ENCODE data around the gene PPP1R9B. TPM values are rescaled to one million over a fixed set of nuclear protein-coding genes. Genes with fewer than 3 reads are reported as not detected.

Gene PPP1R9B
- polyA plus RNA-seq, 1 donor, result 30.7 TPM

DNA sequence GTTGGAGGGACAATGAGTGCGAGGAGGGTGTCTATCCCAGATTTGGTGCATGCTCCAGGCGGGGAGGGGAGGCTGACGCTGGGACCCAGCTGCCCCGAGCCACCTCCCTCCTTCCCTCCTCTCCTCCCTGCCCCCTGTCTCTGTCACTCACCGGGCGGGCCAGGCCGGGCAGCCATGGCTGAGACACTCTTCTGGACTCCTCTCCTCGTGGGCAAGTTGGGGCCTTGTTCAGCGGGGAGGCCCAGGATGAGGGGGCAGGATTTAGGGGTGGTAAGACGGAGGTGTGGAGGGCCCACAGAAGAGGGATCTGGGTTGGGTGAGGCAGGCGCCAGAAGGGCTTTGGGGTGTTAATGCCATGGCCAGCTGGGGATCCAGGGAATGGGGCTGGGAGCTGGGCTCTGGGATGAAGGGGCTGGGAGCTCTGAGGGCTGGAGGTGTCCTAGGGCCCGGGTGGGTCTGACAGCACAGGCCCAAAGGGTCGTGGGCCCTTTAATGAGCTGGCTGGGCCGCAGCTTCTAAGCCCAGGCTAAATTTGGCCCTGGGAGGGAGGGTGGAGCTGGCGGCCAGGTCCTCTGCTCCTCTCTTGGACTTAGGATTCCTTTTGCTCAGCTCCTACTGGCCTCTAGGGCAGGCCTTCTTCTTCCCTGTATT is 15.5 kb upstream of the PPP1R9B start, which contains the start of gene SGCA:
Gene SGCA (plus strand): TSS at position 139 of the 651 bp plus-strand sequence. CDS start 36 bp downstream, at position 175.
- no peak within 1 kb of the TSS for H3K27ac ChIP-seq (ENCODE audit: low read length)
- H3K36me3 ChIP-seq (ENCODE audit: control insufficient read depth, insufficient read depth, low read length), result no peaks in the 10 kb centered on the region
- no peaks in the 10 kb centered on the region for H3K27me3 ChIP-seq (ENCODE audit: control insufficient read depth, insufficient read depth, low read length)
- peaks cover 3% of the 10 kb centered on the region for H3K4me1 ChIP-seq (ENCODE audit: control insufficient read depth, insufficient read depth, low read length)
- H3K9me3 ChIP-seq (ENCODE audit: control insufficient read depth, low read depth, low read length), result no peaks in the 10 kb centered on the region
- no peak within 1 kb of the TSS for H3K4me3 ChIP-seq (ENCODE audit: low read length)
- no CpG with 5 or more reads among the region's 15 CpGs for WGBS (ENCODE audit: insufficient coverage, low lambda C conversion rate)
- DNase-seq, result no peak

GRCh38 chr17:50165466-50165865 is 15.0 kb upstream of the PPP1R9B start:
- Histone ChIP-seq H3K4me1 (ENCODE audit: control insufficient read depth, insufficient read depth, low read length) (peaks cover 6% of the 10 kb centered on the region), H3K4me3 (ENCODE audit: low read length) (no peak overlapping the region), H3K27ac (ENCODE audit: low read length) (no peak overlapping the region), H3K27me3 (ENCODE audit: control insufficient read depth, insufficient read depth, low read length) (no peaks in the 10 kb centered on the region), H3K36me3 (ENCODE audit: control insufficient read depth, insufficient read depth, low read length) (no peaks in the 10 kb centered on the region), H3K9me3 (ENCODE audit: control insufficient read depth, low read depth, low read length) (no peaks in the 10 kb centered on the region)
- no CpG with 5 or more reads among the region's 3 CpGs for WGBS (ENCODE audit: insufficient coverage, low lambda C conversion rate)
- DNase-seq, result no peak

DNA sequence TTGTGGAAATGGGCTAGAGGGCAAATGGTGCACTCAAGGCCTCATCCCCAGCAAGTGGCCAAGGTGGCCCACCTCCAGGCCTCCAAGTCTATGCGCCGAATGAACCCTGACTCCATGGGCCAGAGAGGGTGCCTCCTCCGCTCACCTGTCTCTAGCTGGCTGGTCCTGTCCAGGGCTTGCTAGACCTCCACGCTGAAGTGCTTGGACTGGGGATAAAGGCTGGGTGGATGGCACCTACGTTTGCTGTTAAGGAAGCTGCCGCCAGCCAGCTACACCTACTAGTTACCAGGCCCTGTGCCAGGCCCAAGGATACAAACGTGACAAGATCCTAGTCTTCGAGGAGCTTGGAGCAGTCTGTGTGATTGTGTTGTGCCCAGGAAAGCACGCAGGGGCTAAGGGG is 14.6 kb upstream of the PPP1R9B start:
- no peaks in the 10 kb centered on the region for H3K9me3 ChIP-seq (ENCODE audit: control insufficient read depth, low read depth, low read length)
- H3K27me3 ChIP-seq (ENCODE audit: control insufficient read depth, insufficient read depth, low read length), result no peaks in the 10 kb centered on the region
- no peak for DNase-seq
- H3K36me3 ChIP-seq (ENCODE audit: control insufficient read depth, insufficient read depth, low read length), result no peaks in the 10 kb centered on the region
- no peak overlapping the region for H3K4me3 ChIP-seq (ENCODE audit: low read length)
- H3K4me1 ChIP-seq (ENCODE audit: control insufficient read depth, insufficient read depth, low read length), result peaks cover 6% of the 10 kb centered on the region
- WGBS (ENCODE audit: insufficient coverage, low lambda C conversion rate), result no CpG with 5 or more reads among the region's 9 CpGs
- H3K27ac ChIP-seq (ENCODE audit: low read length), result no peak overlapping the region

DNA sequence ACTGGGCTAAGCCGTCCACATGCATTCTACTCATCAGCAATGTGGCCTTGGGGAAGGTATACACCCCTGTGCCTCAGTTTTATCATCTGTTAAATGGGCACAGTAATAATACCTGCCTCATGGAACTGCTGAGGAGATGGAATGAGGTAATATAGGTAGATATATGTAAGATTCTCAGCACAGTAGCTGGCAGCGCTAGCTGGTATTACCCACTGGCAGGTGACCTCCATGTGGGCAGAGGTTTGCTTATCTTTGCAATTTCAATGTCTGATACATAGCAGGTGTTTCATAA is 14.2 kb upstream of the PPP1R9B start:
- no peak for DNase-seq
- Histone ChIP-seq H3K4me3 (ENCODE audit: low read length) (no peak overlapping the region), H3K9me3 (ENCODE audit: control insufficient read depth, low read depth, low read length) (no peaks in the 10 kb centered on the region), H3K36me3 (ENCODE audit: control insufficient read depth, insufficient read depth, low read length) (no peaks in the 10 kb centered on the region), H3K27ac (ENCODE audit: low read length) (no peak overlapping the region), H3K27me3 (ENCODE audit: control insufficient read depth, insufficient read depth, low read length) (no peaks in the 10 kb centered on the region), H3K4me1 (ENCODE audit: control insufficient read depth, insufficient read depth, low read length) (peaks cover 6% of the 10 kb centered on the region)
- no CpG with 5 or more reads among the region's 2 CpGs for WGBS (ENCODE audit: insufficient coverage, low lambda C conversion rate)

DNA sequence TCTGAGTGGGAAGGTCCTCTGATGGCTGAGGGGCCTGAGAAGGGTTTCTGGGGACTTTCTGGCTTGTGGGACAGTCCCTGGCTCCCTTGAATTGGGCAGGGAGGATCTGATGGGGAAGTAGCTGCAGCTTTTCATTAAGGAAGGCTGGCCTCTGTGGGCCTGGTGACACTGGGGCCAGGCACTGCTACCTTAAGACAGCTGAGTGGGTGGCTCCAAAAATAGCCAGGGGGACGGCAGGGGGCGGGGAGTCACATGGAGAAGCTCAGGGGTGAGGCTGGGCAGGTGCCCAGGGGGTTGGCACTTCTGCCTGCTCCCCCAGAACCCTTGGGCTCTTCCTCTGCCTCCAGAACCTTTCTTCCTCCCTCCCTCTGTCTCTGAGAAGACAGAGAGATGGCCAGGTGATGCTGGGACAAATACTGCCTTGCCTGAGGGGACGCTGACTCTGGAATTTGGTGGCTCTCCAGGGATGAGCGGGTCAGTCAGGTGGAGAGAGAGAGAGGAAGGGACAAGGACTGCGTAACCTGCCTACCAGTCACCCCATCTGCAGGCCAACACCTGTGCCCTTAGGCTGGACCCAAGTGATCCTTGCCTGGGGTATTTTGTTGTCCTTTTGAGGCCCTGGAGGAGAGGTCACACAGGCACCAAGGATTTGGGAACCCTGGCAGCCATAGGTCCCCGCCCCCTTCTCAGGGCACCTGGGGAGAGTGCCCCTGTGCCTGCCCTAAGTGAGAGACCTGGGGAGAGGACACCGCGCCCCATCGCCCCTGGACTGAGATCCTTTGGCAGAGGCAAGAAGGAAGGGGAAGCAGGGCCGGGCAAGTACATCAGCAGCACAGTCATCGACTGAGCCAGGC is 13.6 kb upstream of the PPP1R9B start:
- no peaks in the 10 kb centered on the region for H3K27me3 ChIP-seq (ENCODE audit: control insufficient read depth, insufficient read depth, low read length)
- no peak overlapping the region for H3K4me3 ChIP-seq (ENCODE audit: low read length)
- no peak overlapping the region for H3K27ac ChIP-seq (ENCODE audit: low read length)
- no peaks in the 10 kb centered on the region for H3K9me3 ChIP-seq (ENCODE audit: control insufficient read depth, low read depth, low read length)
- H3K36me3 ChIP-seq (ENCODE audit: control insufficient read depth, insufficient read depth, low read length), result no peaks in the 10 kb centered on the region
- no peak for DNase-seq
- WGBS (ENCODE audit: insufficient coverage, low lambda C conversion rate), result no CpG with 5 or more reads among the region's 11 CpGs
- H3K4me1 ChIP-seq (ENCODE audit: control insufficient read depth, insufficient read depth, low read length), result peaks cover 6% of the 10 kb centered on the region

- Histone ChIP-seq H3K27me3 (ENCODE audit: control insufficient read depth, insufficient read depth, low read length) (no peaks in the 10 kb centered on the region), H3K9me3 (ENCODE audit: control insufficient read depth, low read depth, low read length) (no peaks in the 10 kb centered on the region), H3K4me3 (ENCODE audit: low read length) (no peak overlapping the region), H3K27ac (ENCODE audit: low read length) (no peak overlapping the region), H3K4me1 (ENCODE audit: control insufficient read depth, insufficient read depth, low read length) (peaks cover 6% of the 10 kb centered on the region), H3K36me3 (ENCODE audit: control insufficient read depth, insufficient read depth, low read length) (no peaks in the 10 kb centered on the region)
- 63% methylated on average over 2 of the region's 8 CpGs for whole genome bisulfite sequencing (ENCODE audit: insufficient coverage, low lambda C conversion rate)
- no peak for DNase-seq
Measured at GRCh38 chr17:50162466-50163254, 12.2 kb upstream of the PPP1R9B start.

DNA sequence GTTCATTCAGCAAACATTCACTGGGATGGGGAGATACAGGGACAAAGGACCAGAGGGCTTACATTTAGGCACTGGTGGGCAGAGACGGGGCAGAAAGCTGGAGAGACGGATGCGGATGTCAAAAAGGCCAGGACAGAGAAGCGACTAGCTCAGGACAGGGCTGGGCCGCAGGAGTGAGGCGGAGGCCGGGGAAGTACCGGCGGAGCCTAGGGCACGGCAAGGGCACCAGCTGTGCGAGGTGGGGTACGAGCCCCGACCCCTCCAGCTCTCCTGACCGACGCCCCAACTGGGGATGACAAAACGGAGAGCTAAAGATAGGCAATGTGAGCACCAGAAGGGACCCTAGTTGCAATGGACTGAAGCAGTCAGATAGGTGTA is 11.4 kb upstream of the PPP1R9B start:
- H3K9me3 ChIP-seq (ENCODE audit: control insufficient read depth, low read depth, low read length), result no peaks in the 10 kb centered on the region
- WGBS (ENCODE audit: insufficient coverage, low lambda C conversion rate), result no CpG with 5 or more reads among the region's 16 CpGs
- H3K27ac ChIP-seq (ENCODE audit: low read length), result peak overlapping the region; percentile 41
- no peaks in the 10 kb centered on the region for H3K36me3 ChIP-seq (ENCODE audit: control insufficient read depth, insufficient read depth, low read length)
- H3K4me1 ChIP-seq (ENCODE audit: control insufficient read depth, insufficient read depth, low read length), result peaks cover 6% of the 10 kb centered on the region
- H3K4me3 ChIP-seq (ENCODE audit: low read length), result no peak overlapping the region
- DNase-seq, result no peak
- no peaks in the 10 kb centered on the region for H3K27me3 ChIP-seq (ENCODE audit: control insufficient read depth, insufficient read depth, low read length)

DNA sequence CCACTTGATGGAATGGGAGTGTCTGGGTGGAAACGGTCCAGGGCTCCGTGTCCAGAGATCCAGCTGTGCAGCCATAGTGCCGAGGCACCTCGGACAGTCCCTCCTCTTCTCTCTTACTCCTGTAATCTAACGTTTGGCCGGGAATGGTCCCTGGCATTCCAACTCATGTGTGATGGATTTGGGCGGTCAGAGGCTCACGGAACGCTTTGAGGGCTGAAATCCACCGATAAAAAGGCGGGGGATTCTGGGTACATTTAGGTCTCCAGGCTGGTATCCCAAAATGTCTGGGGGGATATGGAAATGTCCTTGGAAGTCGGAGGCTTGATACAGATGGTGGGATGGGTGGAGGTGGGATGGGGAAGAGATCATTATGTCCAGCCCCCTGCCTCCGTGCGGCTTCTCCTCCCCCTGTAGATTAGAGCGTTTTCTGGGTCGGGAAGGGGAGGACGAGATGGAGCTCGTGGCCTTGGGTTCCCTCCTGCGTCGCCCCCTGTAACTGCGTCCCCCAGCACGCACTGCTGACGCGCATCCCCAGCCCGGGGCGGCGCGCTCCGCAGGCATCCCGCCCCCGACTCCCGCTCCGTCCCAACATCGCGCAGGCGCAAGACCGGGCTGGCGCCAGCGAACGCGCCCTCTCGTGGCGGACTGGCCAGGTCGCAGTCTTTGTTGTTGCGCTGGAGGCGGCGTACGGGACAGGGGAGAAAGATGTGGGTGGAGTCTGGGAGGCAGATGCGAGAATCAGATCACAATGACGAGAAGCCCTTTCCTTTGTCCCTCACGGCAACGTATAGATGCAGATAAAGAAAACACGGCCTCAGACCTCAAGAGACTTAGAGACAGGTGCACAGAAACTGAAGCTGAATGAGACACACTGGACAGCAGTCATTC is 10.8 kb upstream of the PPP1R9B start:
- Histone ChIP-seq H3K36me3 (ENCODE audit: control insufficient read depth, insufficient read depth, low read length) (no peaks in the 10 kb centered on the region), H3K4me1 (ENCODE audit: control insufficient read depth, insufficient read depth, low read length) (peaks cover 6% of the 10 kb centered on the region), H3K27me3 (ENCODE audit: control insufficient read depth, insufficient read depth, low read length) (no peaks in the 10 kb centered on the region), H3K9me3 (ENCODE audit: control insufficient read depth, low read depth, low read length) (no peaks in the 10 kb centered on the region), H3K4me3 (ENCODE audit: low read length) (peak overlapping the region; percentile 44), H3K27ac (ENCODE audit: low read length) (peak overlapping the region; percentile 58)
- peak; percentile 88 to 91 for DNase-seq
- no CpG with 5 or more reads among the region's 53 CpGs for WGBS (ENCODE audit: insufficient coverage, low lambda C conversion rate)

GRCh38 chr17:50157891-50158290 is 7.4 kb upstream of the PPP1R9B start:
- Histone ChIP-seq H3K27me3 (ENCODE audit: control insufficient read depth, insufficient read depth, low read length) (no peaks in the 10 kb centered on the region), H3K36me3 (ENCODE audit: control insufficient read depth, insufficient read depth, low read length) (no peaks in the 10 kb centered on the region), H3K4me3 (ENCODE audit: low read length) (no peak overlapping the region), H3K9me3 (ENCODE audit: control insufficient read depth, low read depth, low read length) (no peaks in the 10 kb centered on the region), H3K4me1 (ENCODE audit: control insufficient read depth, insufficient read depth, low read length) (peaks cover 8% of the 10 kb centered on the region), H3K27ac (ENCODE audit: low read length) (no peak overlapping the region)
- no CpG with 5 or more reads among the region's 4 CpGs for WGBS (ENCODE audit: insufficient coverage, low lambda C conversion rate)
- no peak for DNase-seq
